ENCODE data around the gene DNAH6.

DNAH6 gene

DNA sequence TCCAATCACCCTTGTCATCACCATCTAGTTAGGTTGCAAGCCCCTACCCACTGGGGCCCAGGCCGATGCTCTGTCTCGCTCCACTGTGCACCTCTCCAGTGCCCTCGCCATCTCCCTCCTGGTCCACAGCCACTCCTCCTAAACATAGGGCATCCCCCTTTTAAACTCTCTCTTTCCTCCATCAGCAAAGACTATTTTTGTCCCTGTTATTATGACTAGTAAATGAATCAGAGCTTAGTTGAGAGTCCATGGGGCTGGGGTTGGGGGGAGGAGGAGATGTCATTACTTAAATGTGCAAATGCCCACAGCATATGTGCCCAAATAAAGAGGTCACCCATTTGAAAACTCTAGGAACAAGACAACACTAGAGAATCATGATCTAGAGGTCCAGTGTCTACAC, 197.1 kb downstream of the DNAH6 start:
- TF ChIP-seq TAF1 (IDR thresholded peaks at IDR 0.05; ENCODE audit: low read depth, low read length), result no peak
- TF ChIP-seq POLR2AphosphoS5 (IDR thresholded peaks at IDR 0.05; ENCODE audit: low read depth, low read length), result no peak
- TF ChIP-seq SPI1 (IDR thresholded peaks at IDR 0.05; ENCODE audit: low read depth, low read length), result no peak
- no peak for TF ChIP-seq POLR2A (IDR thresholded peaks at IDR 0.05; ENCODE audit: low read depth, low read length)
- TF ChIP-seq POU2F2 (IDR thresholded peaks at IDR 0.05; ENCODE audit: low read depth, low read length), result no peak
- no peak for TF ChIP-seq PAX5 (IDR thresholded peaks at IDR 0.05; ENCODE audit: insufficient read depth, low read length, severe bottlenecking)
- DNase-seq (ENCODE audit: insufficient read length, low spot score), result no peak
- no peak for FAIRE-seq

DNA sequence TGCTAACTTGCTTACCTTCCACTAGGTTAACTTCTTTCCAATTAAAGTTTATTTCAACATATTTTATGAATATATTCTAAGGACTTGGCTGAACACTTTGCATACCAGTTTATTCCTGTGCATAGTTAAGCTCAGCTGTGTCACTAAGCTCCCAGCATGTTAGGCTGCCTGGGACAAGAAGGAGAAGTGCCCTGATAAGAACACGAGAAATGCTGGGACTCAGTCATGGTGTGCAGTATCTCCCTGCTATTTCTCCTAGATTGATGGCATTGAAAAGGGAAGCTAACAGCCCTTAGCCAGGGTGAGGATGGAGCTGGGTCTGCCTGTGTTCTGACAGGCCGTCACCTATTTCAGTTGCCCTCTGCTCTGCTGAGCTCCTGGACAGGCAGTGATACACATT, 200.3 kb downstream of the DNAH6 start:
- TF ChIP-seq POLR2A (IDR thresholded peaks at IDR 0.05; ENCODE audit: low read depth, low read length), result no peak
- TF ChIP-seq SPI1 (IDR thresholded peaks at IDR 0.05; ENCODE audit: low read depth, low read length), result no peak
- TF ChIP-seq TAF1 (IDR thresholded peaks at IDR 0.05; ENCODE audit: low read depth, low read length), result no peak
- no peak for TF ChIP-seq POLR2AphosphoS5 (IDR thresholded peaks at IDR 0.05; ENCODE audit: low read depth, low read length)
- no peak for TF ChIP-seq POU2F2 (IDR thresholded peaks at IDR 0.05; ENCODE audit: low read depth, low read length)
- TF ChIP-seq PAX5 (IDR thresholded peaks at IDR 0.05; ENCODE audit: insufficient read depth, low read length, severe bottlenecking), result no peak
- no peak for DNase-seq (ENCODE audit: insufficient read length, low spot score)
- no peak for FAIRE-seq

DNA sequence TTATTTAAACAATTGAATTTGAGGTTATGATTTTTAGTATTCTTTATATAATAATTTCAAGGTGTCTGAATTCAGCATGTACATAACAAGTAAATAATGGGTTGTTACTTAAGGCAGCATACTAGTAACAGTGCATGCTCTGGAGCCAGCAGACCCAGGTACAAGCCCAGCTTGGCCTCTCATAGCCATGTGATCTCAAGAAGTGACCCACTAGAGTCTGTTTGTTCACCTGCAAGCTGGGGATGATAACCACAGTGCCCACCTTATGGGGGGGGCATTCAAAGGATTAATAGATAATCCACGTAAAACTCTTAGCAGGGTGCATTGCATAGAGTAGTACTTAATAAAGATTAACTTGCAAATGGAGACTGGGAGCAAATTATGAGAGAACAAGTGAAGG, 201.0 kb downstream of the DNAH6 start:
- no peak for TF ChIP-seq TAF1 (IDR thresholded peaks at IDR 0.05; ENCODE audit: low read depth, low read length)
- FAIRE-seq, result no peak
- no peak for DNase-seq (ENCODE audit: insufficient read length, low spot score)

DNA sequence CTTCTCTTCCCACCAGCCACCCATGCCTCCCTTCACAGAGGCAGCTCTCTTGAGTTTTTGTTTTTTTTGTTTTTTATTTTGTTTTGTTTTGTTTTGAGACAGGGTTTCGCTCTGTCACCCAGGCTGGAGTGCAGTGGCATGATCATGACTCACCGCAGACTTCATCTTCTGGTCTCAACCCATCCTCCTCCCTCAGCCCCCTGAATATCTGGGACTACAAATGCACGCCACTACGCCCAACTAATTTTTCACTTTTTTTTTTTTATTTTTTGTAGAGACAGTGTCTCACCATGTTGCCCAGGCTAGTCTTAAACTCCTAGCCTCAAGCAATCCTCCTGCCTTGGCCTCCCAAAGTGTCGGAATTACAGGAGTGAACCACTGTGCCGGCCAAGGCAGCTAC, 203.1 kb downstream of the DNAH6 start:
- no peak for FAIRE-seq
- no peak for DNase-seq (ENCODE audit: insufficient read length, low spot score)
- no peak for TF ChIP-seq PAX5 (IDR thresholded peaks at IDR 0.05; ENCODE audit: insufficient read depth, low read length, severe bottlenecking)
- no peak for TF ChIP-seq POLR2A (IDR thresholded peaks at IDR 0.05; ENCODE audit: low read depth, low read length)
- TF ChIP-seq SPI1 (IDR thresholded peaks at IDR 0.05; ENCODE audit: low read depth, low read length), result no peak
- TF ChIP-seq TAF1 (IDR thresholded peaks at IDR 0.05; ENCODE audit: low read depth, low read length), result no peak

DNA sequence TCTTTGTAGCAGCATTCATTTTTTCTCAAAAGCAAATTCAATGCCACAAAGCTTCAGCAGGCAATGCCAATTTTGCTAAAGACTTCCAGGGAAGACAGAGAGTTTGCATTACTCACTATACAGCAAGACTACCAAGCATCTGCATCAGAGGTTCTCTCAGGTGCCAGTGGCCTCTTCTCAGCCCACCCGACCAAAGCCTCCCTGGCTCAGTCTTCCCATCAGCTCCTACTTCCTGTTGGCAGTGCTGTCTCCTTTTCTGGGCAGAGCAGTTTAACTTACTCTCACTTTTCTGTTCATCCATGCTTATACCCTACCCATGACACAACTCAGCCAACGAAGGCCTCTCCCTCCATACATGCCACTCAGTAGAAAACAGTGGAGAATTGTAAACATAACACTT, 207.5 kb downstream of the DNAH6 start:
- no peak for FAIRE-seq
- no peak for DNase-seq (ENCODE audit: insufficient read length, low spot score)
- TF ChIP-seq POU2F2 (IDR thresholded peaks at IDR 0.05; ENCODE audit: low read depth, low read length), result no peak

DNA sequence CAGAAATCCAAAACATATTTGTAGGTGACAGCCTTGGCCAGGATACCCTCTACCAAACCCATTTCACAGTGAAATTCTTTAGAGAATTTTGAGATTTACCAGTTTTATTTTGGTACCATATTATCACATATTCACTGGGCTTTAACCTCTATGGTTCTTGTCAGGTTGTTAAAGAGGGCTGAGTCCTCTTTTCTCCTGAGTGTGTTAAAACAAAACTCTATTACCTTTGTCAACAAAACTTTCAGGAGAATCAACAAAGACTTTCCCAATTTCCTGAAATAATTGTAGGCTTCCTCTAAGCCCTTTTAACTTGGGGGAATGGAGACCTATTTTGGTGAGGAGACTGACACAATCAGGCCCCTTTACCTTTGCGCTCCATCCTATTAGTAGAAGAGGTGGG, 209.4 kb downstream of the DNAH6 start:
- no peak for FAIRE-seq
- DNase-seq (ENCODE audit: insufficient read length, low spot score), result no peak
- TF ChIP-seq POLR2AphosphoS5 (IDR thresholded peaks at IDR 0.05; ENCODE audit: low read depth, low read length) (no peak), POLR2A (IDR thresholded peaks at IDR 0.05; ENCODE audit: low read depth, low read length) (no peak), TAF1 (IDR thresholded peaks at IDR 0.05; ENCODE audit: low read depth, low read length) (no peak), POU2F2 (IDR thresholded peaks at IDR 0.05; ENCODE audit: low read depth, low read length) (no peak), SPI1 (IDR thresholded peaks at IDR 0.05; ENCODE audit: low read depth, low read length) (no peak), PAX5 (IDR thresholded peaks at IDR 0.05; ENCODE audit: insufficient read depth, low read length, severe bottlenecking) (no peak)

DNA sequence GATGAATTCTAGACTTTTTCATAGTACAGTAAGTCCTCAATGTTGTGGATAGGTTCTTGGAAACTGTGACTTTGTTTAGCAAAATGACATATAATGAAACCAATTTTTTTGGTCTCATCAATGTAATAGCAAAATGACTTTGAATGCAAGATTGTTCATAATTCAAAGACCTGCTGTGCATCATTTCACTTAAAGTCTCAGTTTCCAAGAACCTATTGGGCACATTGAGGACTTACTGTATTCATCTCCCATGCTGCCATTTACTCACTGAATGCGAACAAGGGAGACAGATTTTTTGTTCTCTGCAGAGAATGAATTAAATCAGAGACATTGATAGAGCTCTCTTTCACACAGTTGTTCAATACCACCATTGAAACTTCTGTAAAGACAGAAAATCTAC, 211.0 kb downstream of the DNAH6 start:
- DNase-seq (ENCODE audit: insufficient read length, low spot score) (no peak), FAIRE-seq (no peak)
- TF ChIP-seq TAF1 (IDR thresholded peaks at IDR 0.05; ENCODE audit: low read depth, low read length) (no peak), POU2F2 (IDR thresholded peaks at IDR 0.05; ENCODE audit: low read depth, low read length) (no peak), PAX5 (IDR thresholded peaks at IDR 0.05; ENCODE audit: insufficient read depth, low read length, severe bottlenecking) (no peak), SPI1 (IDR thresholded peaks at IDR 0.05; ENCODE audit: low read depth, low read length) (no peak), POLR2A (IDR thresholded peaks at IDR 0.05; ENCODE audit: low read depth, low read length) (no peak), POLR2AphosphoS5 (IDR thresholded peaks at IDR 0.05; ENCODE audit: low read depth, low read length) (no peak)

DNA sequence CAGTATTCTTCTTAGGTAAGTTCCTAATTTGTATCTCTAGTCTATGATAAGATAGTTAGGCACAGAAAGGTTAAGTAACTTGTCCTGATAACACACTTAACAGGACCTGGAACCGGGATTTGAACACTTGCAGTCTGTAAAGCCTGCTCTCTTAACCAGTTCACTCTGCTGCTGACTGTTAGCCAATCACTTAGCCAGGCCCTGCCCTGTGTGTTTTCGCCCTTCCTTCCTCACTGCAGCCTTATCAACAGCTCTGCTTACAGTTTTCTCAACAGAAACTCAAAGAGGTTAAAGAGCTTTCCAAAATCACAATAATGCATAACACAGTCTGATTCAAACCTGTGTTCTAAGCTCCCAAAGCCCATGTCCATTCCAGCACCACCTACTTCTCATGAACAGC, 212.9 kb downstream of the DNAH6 start:
- DNase-seq (ENCODE audit: insufficient read length, low spot score), result no peak
- no peak for FAIRE-seq
- no peak for TF ChIP-seq SPI1 (IDR thresholded peaks at IDR 0.05; ENCODE audit: low read depth, low read length)
- no peak for TF ChIP-seq PAX5 (IDR thresholded peaks at IDR 0.05; ENCODE audit: insufficient read depth, low read length, severe bottlenecking)
- TF ChIP-seq TAF1 (IDR thresholded peaks at IDR 0.05; ENCODE audit: low read depth, low read length), result no peak
- no peak for TF ChIP-seq POLR2AphosphoS5 (IDR thresholded peaks at IDR 0.05; ENCODE audit: low read depth, low read length)
- no peak for TF ChIP-seq POLR2A (IDR thresholded peaks at IDR 0.05; ENCODE audit: low read depth, low read length)
- TF ChIP-seq POU2F2 (IDR thresholded peaks at IDR 0.05; ENCODE audit: low read depth, low read length), result no peak

DNA sequence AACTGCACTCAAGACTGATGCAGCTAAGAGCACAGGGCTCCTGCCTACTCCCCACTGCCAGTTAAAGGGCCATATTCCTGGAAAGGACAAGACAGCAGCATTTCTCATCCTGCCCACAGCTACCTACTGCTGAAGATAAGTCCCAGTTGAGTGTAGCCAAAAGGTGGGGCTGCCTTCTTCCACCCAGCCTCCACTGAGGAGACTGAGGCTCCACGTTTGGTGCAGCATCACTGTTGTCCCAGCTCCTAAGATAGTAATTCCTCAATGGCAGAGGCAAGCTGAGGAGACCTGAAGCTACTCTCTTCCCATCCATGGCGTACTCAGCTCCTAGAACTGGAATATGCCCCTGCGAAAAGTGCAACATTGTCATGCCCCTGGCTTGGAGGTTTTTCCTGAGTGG, 214.9 kb downstream of the DNAH6 start:
- no peak for FAIRE-seq
- TF ChIP-seq SPI1 (IDR thresholded peaks at IDR 0.05; ENCODE audit: low read depth, low read length) (no peak), TAF1 (IDR thresholded peaks at IDR 0.05; ENCODE audit: low read depth, low read length) (no peak), POLR2A (IDR thresholded peaks at IDR 0.05; ENCODE audit: low read depth, low read length) (no peak), PAX5 (IDR thresholded peaks at IDR 0.05; ENCODE audit: insufficient read depth, low read length, severe bottlenecking) (no peak), POLR2AphosphoS5 (IDR thresholded peaks at IDR 0.05; ENCODE audit: low read depth, low read length) (no peak), POU2F2 (IDR thresholded peaks at IDR 0.05; ENCODE audit: low read depth, low read length) (no peak)
- no peak for DNase-seq (ENCODE audit: insufficient read length, low spot score)

DNA sequence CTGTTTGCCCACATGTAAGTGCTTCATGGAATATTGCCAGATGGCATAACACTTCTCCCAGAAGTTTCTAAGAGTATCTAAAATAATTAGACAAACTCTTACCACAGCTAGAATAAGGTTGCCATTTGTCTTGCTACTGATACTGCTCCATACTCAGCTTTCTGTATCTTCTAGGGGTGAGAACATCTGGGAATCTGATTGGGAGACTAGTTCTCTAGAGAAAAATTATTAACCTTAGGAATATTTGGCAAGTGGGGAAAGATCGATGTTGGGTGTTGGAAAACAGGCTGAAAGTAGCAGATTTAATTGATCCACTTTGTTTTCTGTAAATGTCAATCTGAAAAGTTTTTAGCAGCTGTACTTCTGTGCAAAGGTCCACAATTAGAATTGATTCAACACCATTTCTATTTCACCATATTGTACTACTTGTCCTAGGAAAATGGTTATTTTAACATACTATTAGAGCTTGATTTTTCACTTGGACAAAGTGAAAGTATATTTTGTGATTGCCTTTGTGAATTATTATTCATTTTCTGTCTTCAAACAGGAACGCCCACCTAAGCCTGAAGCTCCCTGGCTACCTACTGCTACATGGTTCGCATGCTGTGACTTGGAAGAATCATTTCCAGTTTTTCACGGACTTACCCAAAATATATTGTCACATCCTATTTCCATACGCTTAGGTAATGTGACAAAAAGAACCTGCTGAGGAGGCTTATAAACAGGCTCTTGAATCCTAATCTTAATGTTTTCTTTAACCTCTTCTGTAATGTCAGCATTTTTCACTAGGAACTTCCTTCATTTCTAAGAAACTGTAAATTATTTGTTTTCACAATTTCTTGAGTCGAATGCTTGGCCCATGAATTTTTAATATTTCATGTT, 216.8 kb downstream of the DNAH6 start:
- TF ChIP-seq TAF1 (IDR thresholded peaks at IDR 0.05; ENCODE audit: low read depth, low read length) (no peak), PAX5 (IDR thresholded peaks at IDR 0.05; ENCODE audit: insufficient read depth, low read length, severe bottlenecking) (no peak), POLR2A (IDR thresholded peaks at IDR 0.05; ENCODE audit: low read depth, low read length) (no peak), SPI1 (IDR thresholded peaks at IDR 0.05; ENCODE audit: low read depth, low read length) (no peak), POLR2AphosphoS5 (IDR thresholded peaks at IDR 0.05; ENCODE audit: low read depth, low read length) (no peak), POU2F2 (IDR thresholded peaks at IDR 0.05; ENCODE audit: low read depth, low read length) (no peak)
- DNase-seq (ENCODE audit: insufficient read length, low spot score) (no peak), FAIRE-seq (no peak)
